ENCODE measurements around the gene HEATR3.

HEATR3 gene, protein sequence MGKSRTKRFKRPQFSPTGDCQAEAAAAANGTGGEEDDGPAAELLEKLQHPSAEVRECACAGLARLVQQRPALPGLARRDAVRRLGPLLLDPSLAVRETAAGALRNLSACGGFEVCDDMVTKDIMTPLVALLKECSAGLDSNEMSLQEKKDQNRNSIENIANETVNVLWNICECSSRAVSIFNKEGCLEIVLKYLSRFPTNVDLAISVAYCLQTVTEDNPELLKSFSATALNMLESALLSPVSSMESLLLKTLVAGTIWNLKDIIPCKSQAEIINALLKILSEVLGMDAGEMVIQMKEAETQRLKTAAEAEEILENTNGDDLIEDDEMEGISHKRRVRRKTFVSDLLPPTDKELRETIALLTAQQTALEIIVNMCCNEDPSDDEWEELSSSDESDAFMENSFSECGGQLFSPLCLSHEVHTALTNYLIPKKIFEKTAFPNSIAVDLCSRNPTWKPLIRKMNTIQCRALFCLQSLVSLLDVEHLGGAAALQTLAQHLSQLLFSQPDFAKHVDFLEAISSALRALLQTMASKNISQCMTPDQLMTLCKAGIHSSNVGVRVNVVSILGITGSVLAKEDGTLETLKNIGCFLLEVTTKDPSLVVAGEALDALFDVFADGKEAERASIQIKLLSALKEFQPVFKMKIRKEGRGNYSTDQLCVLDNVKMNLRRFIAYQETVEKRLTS

DNA sequence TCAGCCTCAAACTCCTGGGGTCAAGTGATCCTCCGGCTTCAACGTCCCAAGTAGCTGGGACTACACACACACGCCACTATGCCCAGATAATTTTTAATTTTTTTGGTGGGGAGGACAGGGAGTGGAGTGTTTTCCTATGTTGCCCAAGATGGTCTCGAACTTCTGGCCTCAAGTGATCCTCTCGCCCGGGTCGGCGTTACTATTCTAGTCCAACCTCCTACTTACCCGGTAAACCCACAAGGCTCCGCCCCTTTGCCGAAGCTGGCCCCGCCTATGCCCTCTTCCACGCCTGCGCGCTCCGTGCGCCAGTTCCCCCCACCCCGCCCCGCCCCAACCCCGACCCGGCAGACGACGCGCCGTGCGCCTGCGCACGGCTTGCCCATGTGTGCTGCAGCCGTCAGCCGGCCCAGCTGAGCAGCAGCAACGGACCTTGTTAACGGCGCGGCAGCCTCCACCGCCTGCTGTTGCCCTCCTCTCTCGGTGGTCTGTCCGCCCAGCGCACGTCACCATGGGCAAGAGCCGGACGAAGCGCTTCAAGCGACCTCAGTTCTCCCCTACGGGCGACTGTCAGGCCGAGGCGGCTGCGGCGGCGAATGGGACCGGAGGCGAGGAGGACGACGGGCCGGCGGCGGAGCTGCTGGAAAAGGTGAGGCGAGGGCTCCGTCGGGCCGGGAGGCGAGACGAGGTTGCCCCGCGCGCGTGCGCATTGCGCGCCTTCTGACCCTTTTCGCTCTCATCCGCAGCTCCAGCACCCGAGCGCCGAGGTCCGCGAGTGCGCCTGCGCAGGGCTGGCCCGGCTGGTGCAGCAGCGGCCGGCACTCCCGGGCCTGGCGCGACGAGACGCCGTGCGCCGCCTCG lies at the start of gene HEATR3:
Gene HEATR3 (plus strand): TSS at position 347 of the 858 bp plus-strand sequence. CDS start 162 bp downstream, at position 509.
- peak; percentile 90 for DNase-seq (ENCODE audit: low read depth)

DNA sequence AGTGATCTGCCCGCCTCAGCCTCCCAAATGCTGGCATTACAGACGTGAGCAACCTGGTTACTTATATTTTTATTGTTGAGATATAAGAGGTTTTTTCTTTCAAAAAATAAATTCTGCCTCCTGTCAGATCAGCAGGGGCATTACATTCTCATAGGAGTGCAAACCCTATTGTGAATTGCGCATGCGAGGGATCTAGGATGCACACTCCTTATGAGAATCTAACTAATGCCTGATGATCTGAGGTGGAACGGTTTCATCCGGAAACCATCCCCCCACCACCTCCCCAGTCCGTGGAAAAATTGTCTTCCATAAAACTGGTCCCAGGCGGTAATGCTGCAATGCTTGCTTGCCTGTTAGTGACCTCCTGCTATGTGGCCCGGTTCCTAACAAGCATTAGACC lies 48.2 kb upstream of the HEATR3 start:
- no peak for DNase-seq (ENCODE audit: low read depth)

DNA sequence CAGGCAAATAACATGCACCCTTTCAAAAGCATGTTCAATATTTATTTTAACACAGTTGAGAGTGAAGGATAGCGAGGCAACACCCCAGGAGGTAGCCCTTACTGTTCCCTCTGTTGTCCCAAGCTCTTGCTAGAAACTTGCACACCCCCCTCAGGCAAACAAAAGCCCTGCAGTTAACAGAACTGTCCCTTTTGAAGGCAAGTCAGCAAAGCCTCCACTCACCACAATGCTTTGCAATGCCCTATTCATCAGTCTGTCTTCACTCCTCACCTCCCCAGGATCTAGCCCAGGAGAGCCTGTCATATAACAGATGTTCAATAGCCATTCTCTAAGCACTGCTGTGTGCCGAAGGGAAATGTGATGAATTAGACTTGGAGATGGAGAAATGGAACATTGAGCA lies 44.2 kb upstream of the HEATR3 start:
- DNase-seq (ENCODE audit: low read depth), result no peak

DNA sequence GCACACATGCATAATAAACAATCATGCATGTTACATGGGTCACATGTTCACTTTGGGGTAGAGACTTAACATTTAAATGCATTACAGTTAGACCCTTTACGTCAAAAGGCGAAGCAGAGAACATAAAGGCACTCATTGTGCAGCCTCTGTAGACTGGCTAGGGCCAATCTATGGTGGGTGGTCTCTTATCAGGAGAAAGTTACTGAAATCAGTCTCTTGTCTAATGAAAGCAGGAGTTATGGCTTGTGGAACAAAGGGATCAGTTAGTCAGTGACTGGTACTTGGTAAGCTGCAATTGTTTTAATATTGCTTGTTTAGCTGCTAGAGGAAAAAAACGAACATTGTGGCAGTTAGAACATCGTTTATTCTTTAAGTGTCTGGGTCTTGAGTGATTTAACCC lies 42.1 kb upstream of the HEATR3 start:
- DNase-seq (ENCODE audit: low read depth), result no peak

DNA sequence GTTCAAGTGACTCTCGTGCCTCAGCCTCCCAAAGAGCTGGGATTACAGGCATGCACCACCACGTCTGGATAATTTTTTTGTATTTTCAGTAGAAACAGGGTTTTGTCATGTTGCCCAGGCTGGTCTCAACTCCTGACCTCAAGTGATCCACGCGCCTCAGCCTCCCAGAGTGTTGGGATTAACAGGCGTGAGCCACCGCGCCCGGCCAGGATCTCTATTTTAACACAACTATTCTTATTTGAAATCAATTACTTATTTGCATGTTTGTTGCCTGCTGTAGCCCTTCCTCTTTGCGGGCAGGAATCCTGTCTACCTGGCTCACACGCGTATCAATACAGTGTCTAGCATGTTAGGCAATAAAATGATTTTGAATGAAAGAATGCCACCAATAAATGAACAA lies 41.6 kb upstream of the HEATR3 start:
- DNase-seq (ENCODE audit: low read depth), result no peak

DNA sequence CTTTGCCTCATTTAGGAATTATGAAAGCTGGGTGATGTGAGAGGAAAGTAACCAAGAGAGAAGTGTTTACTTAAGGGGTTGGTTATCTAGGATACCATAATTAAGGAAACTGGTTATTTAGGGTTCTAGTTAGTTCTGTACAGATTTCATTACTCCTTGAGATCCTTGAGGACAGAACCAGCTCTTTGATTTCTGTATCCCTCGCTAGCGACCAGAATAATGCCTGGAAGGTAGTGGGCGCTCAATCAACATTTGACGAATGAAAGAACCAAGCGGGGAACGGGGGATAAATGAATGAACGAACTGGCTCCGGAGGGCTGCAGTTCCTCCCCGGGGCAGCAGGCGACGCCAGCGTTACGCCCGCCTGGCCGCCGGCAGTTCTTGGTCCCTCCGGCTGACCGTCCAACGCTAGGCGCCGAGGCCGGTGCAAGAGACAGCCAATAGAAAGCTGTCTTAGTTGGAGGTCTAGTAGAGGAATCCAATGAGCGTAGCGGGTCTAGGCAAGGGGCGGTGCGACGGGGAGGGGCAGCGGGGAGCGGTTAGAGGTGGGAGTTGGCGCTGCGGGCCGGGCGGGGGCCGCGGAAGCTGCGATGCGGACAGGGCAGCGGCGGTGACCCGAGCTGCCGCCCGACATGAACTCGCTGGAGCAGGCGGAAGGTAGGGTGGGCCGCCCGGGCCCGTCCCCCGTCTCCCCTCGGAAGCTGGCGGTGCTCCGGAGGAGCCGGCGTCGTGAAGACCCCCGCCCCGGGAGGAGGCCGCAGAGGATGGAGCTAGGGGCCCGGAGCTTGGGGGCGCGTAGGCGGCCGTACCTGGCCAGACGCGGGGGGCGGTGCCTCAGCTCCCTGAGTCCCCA lies 40.9 kb upstream of the HEATR3 start, which contains the start of gene CNEP1R1:
Gene CNEP1R1 (plus strand): TSS at position 542 of the 853 bp plus-strand sequence. CDS start 91 bp downstream, at position 633.
- peak; percentile 89 for DNase-seq (ENCODE audit: low read depth)

DNA sequence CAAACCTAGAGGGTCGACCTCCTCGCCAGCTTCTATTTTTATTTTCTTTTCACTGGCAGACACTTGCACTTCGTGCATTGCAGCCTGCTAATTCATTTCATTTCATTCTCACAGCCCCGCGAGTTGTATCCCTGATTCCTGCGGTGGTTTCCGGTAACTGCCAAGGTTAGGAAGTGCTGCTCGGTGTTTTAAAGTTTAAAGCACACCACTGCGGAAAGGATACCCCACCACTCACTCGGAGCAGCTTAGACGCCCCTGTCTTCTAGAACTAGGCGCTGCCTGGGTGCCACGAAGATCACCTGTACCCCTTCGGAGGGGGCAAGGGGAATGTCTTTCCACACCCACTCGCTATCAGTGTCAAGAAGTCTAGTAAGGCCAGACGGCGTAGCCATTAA lies 40.2 kb upstream of the HEATR3 start:
- no peak for DNase-seq (ENCODE audit: low read depth)

DNA sequence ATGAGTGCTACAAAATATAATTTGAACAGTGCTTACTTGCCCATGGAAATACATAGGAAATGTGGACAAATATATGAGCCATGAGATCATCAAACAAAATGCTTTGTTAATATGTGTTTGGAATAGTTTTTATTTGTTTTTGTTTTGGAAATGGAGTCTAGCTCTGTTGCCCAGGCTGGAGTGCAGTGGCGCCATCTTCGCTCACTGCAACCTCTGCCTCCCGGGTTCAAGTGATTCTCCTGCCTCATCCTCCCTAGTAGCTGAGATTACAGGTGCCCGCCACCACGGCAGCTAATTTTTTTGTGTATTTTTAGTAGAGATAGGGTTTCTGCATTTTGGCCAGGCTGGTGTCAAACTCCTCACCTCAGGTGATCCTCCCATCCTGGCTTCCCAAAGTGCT lies 37.9 kb upstream of the HEATR3 start:
- DNase-seq (ENCODE audit: low read depth), result no peak

DNA sequence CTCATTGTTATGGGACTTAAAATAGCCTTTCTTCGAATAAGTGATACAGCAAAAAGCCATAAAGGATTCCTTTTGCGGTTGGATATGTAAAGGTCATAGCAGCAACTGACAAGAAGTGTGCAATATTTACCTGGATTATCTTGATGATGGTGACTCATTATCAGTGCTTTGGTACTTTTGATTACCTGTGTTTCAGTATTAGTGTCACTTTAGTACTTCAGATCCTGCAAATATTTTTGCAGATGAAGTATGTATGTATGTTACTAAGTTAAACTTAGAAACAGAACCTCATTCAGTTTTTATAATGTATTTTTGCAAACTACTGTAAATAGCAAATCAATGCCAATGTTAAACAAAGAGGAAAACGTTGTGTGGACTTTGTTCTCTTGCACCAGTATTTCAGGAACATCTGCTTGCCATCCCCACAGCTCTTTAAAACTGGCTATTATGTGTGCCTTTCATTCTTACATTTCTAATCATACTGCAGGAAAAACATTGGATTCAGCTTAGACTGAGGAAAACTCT lies 30.2 kb upstream of the HEATR3 start:
- DNase-seq (ENCODE audit: low read depth), result no peak

DNA sequence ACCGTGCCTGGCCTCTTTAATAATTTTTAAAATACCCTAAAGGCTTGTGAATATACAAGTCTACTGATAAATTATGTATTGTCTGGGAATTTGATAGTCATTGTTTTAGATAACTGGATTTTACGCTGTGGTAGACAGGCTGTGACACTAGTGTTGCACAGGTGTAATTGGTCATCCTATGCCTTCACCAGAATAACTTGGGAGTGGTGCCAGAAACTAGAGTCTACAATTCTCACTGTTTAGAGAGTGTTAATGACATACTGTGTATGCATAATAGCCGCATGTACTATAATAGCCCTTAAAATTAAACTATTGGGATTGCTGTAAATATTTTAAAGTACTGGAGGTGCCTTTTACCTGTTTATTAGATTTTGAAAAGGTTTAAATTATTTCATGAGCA lies 29.3 kb upstream of the HEATR3 start:
- DNase-seq (ENCODE audit: low read depth), result no peak

DNA sequence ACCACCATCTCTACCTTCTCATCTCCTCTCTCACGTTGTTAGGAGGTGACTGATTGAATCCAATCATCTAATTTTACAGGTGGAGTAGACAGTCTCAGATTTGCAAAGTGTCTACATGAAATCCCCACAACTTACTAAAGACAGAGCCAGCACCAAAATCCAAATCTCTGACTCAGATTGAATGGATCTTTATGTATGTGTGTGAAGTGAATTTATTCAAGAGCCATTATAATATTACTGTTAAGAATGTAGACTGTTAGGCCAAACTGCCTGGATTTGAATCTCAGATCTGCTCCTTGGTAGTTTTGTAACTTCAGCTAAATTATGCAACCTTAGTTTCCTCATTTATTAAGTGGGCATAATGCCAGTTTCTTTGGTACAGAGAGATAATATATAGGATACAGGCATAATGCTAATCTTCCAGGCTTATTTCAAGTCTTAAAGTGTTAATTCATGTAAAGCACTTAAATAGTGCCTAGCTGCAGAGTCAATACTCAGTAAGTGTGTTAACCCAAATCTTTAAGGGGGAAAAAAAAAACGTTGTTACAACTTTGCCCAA lies 28.0 kb upstream of the HEATR3 start:
- no peak for DNase-seq (ENCODE audit: low read depth)

DNA sequence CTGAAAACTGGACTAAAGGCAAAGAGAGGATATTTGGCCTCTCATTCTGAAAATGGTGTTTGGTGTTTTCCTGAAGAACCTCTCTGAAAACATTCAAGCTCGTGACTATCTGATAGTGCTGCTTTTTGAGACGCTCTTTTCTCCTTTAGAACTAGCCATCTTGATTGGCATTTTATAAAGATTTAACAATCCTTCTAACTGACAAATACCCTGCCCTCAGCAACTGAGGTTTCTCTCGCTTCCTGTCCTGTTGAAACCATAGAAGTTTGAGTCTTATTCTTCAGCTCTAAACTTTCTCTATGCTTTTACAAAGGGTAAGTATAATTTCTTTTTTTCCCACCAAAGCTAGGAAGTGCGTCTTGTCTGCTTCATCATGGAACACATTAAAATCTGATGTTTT lies 27.5 kb upstream of the HEATR3 start:
- DNase-seq (ENCODE audit: low read depth), result no peak

DNA sequence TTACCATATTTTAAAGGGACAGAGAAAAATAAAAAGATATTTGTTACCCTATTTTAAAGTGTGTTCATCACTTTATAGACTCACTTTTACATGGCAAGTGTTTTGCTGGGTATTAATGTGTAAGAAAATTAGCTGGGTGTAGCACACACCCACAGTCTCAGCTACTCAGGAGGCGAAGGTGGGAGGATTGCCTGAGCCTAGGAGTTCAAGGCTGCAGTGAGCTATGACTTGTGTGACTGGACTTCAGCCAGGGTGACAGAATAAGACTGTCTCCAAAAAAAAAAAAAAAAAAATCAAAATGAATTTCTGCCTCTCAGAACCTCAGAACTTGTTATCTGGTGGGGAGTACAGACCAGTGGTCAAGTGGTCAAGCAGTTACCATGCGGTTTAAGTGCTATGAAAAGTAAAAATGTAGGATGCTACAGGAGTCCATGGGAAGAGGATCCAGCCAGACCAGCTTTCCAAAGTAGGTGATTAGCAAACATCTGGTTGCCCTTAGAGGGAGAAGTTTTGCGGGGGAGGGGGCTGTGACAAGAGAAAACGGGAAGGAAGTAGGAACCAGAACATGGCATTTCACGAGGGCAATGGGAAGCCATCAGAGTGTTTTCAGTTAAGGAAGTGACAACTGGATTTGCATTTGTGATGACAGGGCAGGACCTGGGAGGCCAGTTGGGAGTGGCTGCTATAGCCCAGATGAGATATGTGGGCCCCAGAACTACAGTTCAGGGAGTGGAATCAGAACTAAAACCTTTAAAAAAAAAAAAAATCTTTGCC lies 26.8 kb upstream of the HEATR3 start:
- no peak for DNase-seq (ENCODE audit: low read depth)

DNA sequence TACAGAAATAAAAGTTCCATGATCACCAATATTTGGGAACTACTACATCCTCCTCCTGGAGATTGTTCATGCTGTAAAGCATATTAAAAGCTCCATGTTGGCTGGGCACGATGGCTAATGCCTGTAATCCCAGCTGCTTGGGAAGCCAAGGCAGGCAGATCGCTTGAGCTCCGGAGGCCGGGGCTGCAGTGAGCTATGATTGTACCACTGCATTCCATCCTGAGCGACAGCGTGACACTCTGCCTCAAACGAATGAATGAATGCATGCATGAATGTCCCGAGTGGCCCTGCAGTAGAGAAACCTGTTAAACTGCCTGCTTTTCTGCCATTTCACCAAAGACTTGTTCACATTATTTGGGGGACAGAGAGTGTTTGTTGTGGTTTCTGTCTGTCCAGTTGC lies 25.8 kb upstream of the HEATR3 start:
- DNase-seq (ENCODE audit: low read depth), result no peak

DNA sequence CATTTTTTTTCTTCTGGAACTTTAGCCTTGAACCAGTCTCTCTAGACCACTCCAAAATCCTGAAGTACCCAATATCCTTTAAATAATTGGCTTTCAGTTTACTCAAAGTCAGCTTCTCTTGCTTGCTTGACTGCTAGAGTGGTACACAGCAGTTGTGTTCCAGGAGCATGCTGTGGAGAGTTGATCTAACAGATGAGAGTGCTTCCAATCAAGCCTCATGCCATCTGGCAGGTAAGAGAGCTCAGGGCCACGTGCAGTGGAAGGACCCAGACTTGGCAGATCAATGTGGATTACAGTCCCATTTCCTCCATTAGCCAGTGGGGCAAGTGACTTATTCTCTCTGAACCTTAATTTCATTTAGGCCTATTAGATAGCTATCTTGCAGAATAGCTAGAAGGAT lies 25.1 kb upstream of the HEATR3 start:
- DNase-seq (ENCODE audit: low read depth), result no peak

DNA sequence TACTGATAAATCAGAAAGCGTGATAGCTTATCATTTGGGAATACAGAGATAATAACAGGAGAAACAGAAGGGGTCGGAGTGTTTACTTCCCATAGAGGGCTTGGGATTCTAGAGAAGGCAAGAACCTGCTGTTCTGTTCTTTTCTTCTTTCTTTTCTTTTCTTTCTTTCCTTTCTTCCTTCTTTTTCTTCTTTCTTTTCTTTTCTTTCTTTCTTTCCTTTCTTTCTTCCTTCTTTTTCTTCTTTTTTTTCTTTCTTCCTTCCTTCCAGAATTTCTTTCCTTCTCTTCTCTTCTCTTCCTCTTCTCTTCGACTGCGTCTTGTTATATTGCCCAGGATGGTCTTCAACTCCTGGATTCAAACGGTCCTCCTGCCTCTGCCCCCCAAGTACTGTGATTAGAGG lies 22.4 kb upstream of the HEATR3 start:
- no peak for DNase-seq (ENCODE audit: low read depth)

DNA sequence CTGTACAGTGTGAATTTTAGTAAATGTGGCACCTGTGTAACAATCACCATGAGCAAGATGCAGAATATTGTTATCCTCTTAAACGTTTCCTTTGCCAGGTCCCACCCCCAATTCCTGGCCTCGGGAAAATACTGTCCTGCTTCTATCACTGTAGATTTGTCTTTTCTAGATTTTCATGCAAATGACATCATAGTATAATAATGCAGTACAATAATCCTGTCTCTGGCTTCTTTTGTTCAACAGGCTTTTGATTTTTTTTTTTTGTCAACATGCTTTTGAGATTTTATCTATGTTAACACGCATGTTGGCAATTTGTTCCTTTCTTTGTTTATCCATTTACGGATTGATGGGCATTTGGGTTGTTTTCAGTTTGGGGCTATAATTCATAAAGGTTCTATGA lies 20.4 kb upstream of the HEATR3 start:
- no peak for DNase-seq (ENCODE audit: low read depth)

DNA sequence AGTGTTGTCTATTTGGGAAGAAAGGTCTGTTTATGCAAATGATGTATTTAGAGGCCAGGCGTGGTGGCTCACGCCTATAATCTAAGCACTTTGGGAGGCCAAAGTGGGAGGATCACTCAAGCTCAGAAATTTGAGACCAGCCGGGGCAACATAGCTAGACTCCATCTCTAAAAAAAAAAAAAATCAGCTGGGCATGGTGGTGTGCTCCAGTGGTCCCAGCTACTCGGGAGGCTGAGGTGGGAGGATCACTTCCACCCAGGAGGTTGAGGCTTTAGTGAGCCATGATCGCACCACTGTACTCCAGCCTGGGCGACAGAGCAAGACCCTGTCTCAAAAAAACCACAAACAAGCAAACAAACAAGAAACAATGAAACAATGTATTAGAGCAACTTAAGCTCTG lies 18.9 kb upstream of the HEATR3 start:
- DNase-seq (ENCODE audit: low read depth), result no peak

DNA sequence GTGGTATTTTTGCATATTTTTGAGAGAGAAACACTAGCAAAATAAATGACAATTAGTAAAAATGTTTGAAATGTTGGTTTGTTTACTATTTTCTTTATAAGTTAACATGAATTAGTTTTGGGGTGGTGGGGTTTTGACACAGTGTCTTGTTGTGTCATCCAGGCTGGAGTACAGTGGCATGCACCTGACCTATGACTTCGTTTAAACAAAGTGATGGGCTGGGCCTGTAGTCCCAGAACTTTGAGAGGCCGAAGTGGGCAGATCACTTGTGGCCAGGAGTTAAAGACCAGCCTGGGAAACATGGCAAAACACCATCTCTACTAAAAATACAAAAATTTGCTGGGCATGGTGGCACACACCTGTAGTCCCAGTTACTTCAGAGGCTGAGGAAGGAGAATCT lies 17.9 kb upstream of the HEATR3 start:
- no peak for DNase-seq (ENCODE audit: low read depth)

DNA sequence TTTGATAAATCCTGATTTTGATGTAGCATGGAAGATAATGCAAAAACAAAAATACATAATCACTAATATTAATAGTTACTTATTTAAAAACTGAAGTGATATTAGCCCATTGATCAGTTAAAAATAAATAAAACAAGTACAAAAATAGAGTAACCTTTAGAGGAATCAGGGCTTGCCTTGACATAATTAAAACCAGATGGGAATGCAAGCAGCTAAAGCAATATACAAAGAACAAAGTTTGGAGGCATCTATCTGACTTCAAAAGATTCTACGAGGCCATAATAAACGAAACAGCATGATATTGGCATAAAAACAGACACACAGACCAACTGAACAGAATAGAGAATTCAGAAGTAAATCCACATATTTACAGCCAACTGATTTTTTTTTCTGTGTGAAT lies 15.0 kb upstream of the HEATR3 start:
- no peak for DNase-seq (ENCODE audit: low read depth)
